ENCODE data around the gene TMEM115. TPM values are rescaled to one million over a fixed set of nuclear protein-coding genes. Genes with fewer than 3 reads are reported as not detected.
A peak's percentile ranks its signal among the peaks of the same experiment; 100 is the strongest.

TMEM115 gene
- total RNA-seq, 1 experiment from 2014 or later, result 29.4 TPM

GRCh38 chr3:50375258-50375931 is 16.1 kb upstream of the TMEM115 start:
- no peaks in the 10 kb centered on the region for H3K36me3 Mint-ChIP-seq (ENCODE audit: insufficient read depth, unreplicated experiment)
- H3K4me3 Mint-ChIP-seq (ENCODE audit: low read depth, unreplicated experiment), result no peak overlapping the region
- peaks cover 84% of the 10 kb centered on the region for H3K27me3 Mint-ChIP-seq (ENCODE audit: unreplicated experiment)
- intact Hi-C loops (cut with micrococcal nuclease; ENCODE audit: unreplicated experiment), result loop anchor here (10.0 kb wide), 1 partner anchor 49 kb away; no protein-coding TSS in a partner anchor
- H3K4me1 Mint-ChIP-seq (ENCODE audit: low read depth, unreplicated experiment), result no peaks in the 10 kb centered on the region
- H3K9me3 Mint-ChIP-seq (ENCODE audit: low read depth, unreplicated experiment), result no peaks in the 10 kb centered on the region
- CTCF ChIA-PET, result no interaction called here
- H3K27ac Mint-ChIP-seq (ENCODE audit: unreplicated experiment), result no peak overlapping the region
- peak; percentile 18 for DNase-seq
- no TSS peak for BruUV-seq (replicated peaks)
- no peak for TF ChIP-seq CTCF (IDR thresholded peaks at IDR 0.05; ENCODE audit: unreplicated experiment)

- H3K27ac Mint-ChIP-seq (ENCODE audit: unreplicated experiment), result no peak overlapping the region
- no peak for DNase-seq
- intact Hi-C loops (cut with micrococcal nuclease; ENCODE audit: unreplicated experiment), result loop anchor here (10.0 kb wide), 1 partner anchor 50 kb away; no protein-coding TSS in a partner anchor
- CTCF ChIA-PET, result interaction anchor here (0.6 kb wide), 1 partner anchor 10 kb away, joined by 3 read pairs; no protein-coding TSS in a partner anchor
- TF ChIP-seq CTCF (IDR thresholded peaks at IDR 0.05; ENCODE audit: unreplicated experiment), result no peak
- no peaks in the 10 kb centered on the region for H3K4me1 Mint-ChIP-seq (ENCODE audit: low read depth, unreplicated experiment)
- H3K36me3 Mint-ChIP-seq (ENCODE audit: insufficient read depth, unreplicated experiment), result no peaks in the 10 kb centered on the region
- peaks cover 84% of the 10 kb centered on the region for H3K27me3 Mint-ChIP-seq (ENCODE audit: unreplicated experiment)
- no peak overlapping the region for H3K4me3 Mint-ChIP-seq (ENCODE audit: low read depth, unreplicated experiment)
- BruUV-seq (replicated peaks), result no TSS peak
- no peaks in the 10 kb centered on the region for H3K9me3 Mint-ChIP-seq (ENCODE audit: low read depth, unreplicated experiment)
Observed at GRCh38 chr3:50374363-50375257, 15.3 kb upstream of the TMEM115 start.

DNA sequence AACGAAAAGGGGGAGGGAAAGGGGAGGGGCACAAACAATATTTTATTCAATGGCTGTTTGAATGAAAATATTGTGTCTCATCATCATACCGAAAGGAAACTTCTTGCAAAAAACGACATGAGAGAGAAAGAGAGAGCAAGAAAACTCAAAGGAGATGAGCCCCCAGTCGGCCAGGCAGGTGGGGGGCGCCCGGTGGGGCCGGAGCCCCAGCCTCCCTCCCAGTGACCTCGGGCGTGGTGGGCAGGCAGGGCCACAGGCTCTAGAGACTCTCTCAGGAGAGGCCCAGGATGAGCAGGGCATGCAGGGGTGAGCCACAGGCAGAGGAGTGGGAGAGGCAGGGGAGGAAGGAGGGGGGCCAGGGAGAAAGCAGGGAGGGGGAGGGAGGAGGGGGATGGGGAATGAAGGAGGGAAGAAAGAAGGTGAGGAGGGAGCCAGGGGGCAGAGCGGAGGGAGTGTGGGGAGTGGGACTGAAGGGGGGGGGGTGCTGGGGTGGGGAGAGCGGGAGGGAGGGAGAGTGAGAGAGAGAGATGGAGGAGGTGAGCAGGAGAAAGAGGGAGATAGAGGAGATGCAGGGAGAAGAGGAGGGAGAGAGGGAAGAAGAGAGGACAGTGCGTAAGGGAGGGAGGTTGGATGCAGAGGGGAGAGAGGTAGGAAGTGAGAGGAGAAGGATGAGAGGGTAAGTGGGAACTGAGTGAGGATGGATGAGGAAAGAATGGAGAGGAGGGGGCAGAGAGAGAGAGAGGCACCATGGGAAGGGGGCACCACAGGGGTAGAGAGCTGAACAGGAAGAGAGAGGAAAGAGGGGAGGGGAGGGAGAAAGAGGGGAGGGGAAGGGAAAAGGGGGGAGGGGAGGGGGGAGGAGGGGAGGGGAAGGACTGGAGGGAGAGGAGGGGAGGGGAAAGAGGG is 14.1 kb upstream of the TMEM115 start:
- no peaks in the 10 kb centered on the region for H3K36me3 Mint-ChIP-seq (ENCODE audit: insufficient read depth, unreplicated experiment)
- TF ChIP-seq CTCF (IDR thresholded peaks at IDR 0.05; ENCODE audit: unreplicated experiment), result no peak
- BruUV-seq (replicated peaks), result no TSS peak

GRCh38 chr3:50372349-50372748 is 13.0 kb upstream of the TMEM115 start:
- H3K4me3 Mint-ChIP-seq (ENCODE audit: low read depth, unreplicated experiment), result no peak overlapping the region
- TF ChIP-seq CTCF (IDR thresholded peaks at IDR 0.05; ENCODE audit: unreplicated experiment), result no peak
- H3K27me3 Mint-ChIP-seq (ENCODE audit: unreplicated experiment), result peaks cover 80% of the 10 kb centered on the region
- no peaks in the 10 kb centered on the region for H3K4me1 Mint-ChIP-seq (ENCODE audit: low read depth, unreplicated experiment)
- CTCF ChIA-PET, result no interaction called here
- H3K9me3 Mint-ChIP-seq (ENCODE audit: low read depth, unreplicated experiment), result no peaks in the 10 kb centered on the region
- BruUV-seq (replicated peaks), result no TSS peak
- DNase-seq, result no peak
- intact Hi-C loops (cut with micrococcal nuclease; ENCODE audit: unreplicated experiment), result loop anchor here (10.0 kb wide), 1 partner anchor 52 kb away; no protein-coding TSS in a partner anchor
- H3K27ac Mint-ChIP-seq (ENCODE audit: unreplicated experiment), result no peak overlapping the region
- peaks cover under 1% of the 10 kb centered on the region for H3K36me3 Mint-ChIP-seq (ENCODE audit: insufficient read depth, unreplicated experiment)

More for the DNA sequence above, 14.1 kb upstream of the TMEM115 start:
- no peak for DNase-seq
- H3K4me3 Mint-ChIP-seq (ENCODE audit: low read depth, unreplicated experiment), result no peak overlapping the region
- H3K27ac Mint-ChIP-seq (ENCODE audit: unreplicated experiment), result no peak overlapping the region
- CTCF ChIA-PET, result no interaction called here
- H3K9me3 Mint-ChIP-seq (ENCODE audit: low read depth, unreplicated experiment), result no peaks in the 10 kb centered on the region
- intact Hi-C loops (cut with micrococcal nuclease; ENCODE audit: unreplicated experiment), result loop anchor here (10.0 kb wide), 1 partner anchor 51 kb away; no protein-coding TSS in a partner anchor
- H3K27me3 Mint-ChIP-seq (ENCODE audit: unreplicated experiment), result peaks cover 84% of the 10 kb centered on the region
- no peaks in the 10 kb centered on the region for H3K4me1 Mint-ChIP-seq (ENCODE audit: low read depth, unreplicated experiment)
